Measurements from ENCODE around the gene SIRPA.

SIRPA gene

DNA sequence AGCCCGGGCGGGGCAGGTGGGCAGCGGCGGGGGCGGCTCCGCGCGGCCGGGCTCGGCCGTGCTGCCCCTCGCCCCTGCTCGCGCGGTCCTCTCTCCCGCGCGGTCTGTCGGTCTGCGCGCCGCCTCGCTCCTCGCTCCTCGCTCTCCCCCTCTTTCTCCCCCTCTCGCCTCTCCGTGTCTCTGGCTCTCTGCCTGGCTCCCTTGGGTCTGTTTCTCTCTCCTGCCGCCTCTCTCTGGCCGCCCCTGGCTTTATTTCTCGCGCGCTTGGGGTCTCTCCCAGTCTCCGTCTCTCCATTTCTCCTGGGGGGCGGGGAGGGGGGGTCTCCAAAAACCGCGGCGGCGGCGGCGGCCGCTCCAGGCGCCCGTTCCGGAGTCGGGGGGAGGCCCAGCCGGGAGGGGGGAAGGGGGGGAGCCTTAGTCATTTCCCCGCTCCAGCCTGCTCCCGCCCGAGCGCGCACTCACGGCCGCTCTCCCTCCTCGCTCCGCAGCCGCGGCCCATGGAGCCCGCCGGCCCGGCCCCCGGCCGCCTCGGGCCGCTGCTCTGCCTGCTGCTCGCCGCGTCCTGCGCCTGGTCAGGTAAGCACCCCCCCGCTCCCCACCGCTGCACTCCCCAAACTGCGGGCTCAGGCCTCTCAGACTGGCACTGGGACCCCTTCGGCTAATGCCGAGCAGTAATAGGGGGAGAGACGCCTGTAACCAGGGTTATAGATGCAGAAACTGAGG is at the start of gene SIRPA:
Gene SIRPA, plus strand, starts transcription at position 457 of the 723 bp plus-strand sequence. Its CDS starts 41 bp downstream, at position 498.
- DNase-seq: peak; percentile 16

DNA sequence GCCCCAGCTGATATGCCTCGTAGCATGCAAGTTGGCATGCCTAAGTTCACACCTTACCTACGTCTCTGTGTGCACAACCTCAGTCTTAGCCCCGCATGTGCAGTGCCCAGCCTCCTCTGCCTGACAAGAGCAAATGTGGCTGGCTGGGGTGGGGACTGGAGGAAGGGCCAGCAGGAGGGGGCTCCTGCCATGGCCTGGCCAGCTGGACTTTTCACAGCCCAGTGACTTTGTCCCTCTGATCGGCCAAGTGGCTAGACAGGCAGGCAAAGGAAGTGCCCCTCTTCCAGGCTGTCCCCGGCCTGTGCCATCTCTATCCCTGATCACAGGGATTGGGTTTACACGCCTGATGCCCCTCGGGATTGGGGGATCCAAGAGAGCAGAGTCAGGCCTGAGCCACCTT is 49.5 kb upstream of the SIRPA start:
- no peak for DNase-seq

DNA sequence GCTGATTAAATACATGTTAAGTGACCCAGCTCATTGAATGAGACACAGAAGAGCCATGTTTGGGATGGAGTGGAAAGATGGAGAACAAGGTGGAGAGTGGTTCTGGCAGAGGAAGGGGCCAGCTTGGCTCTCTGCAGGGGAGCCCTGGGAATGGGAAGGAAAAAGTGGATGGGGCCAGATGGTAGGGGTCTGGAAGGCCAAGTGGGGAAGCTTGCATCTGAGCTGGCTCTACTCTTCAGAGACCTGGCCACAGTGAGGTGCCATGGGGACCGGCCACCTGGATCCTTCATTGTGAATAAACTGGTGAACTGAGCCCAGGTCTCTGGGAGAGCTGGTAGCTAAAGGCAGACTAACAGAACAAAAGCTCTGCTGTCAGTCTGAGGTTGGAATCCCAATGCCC is 48.9 kb upstream of the SIRPA start:
- no peak for DNase-seq

DNA sequence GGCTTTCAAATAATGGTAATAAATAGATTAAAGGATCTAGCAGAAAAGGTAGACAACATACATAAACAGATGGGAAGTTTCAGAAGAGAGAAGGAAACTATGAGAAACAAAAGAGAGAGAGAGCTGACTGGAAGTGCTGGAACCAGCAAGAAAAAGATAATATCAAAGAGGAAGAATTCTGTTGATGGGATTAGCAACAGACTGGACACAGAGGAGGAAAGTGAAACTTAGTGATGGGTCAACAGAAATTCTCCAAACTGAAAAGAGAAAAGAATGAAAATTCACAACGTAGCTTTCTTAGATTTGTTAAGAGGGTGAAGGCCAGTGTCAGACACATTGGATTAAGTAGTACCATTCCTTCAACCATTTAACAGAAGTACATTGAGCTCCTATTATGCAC is 48.3 kb upstream of the SIRPA start:
- no peak for DNase-seq

DNA sequence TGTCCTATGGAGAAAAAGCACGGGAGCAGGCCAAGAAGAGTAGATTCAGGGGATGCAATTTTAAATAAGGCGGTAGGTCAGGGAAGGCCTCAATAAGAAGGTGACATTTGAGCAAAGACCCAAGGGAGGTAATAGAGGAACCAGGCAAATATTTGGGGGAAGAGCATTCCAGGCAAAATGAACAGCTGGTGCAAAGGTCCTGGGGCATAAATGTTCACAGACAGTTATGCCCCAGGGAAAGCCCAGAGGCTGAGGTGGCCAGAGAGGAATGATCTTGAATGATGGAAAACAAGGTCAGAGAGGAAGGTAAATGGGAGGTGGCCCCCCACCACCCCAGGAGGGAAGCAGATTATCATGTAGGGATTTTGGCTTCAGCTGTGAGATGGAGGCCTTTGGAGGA is 47.4 kb upstream of the SIRPA start:
- DNase-seq: no peak

DNA sequence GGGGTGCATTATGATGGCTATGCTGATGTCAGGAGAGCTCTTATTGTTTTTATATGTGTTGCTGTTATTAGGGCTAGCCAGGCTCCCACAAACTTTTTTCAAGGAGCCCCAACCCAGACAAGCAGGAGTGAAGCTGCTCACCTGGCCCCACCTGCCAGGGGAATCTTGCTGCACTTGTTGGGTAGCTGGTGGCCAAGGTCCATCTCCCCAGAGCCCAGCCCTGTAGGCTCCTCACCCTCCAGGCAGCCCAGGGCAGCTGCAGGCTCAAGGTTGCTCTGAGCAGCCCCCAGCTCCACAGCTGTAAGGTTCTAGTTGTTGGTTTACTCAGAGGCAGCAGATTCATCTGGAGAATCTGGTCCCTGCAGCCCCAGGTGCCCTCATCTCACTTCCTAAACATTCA is 46.8 kb upstream of the SIRPA start:
- DNase-seq: no peak

DNA sequence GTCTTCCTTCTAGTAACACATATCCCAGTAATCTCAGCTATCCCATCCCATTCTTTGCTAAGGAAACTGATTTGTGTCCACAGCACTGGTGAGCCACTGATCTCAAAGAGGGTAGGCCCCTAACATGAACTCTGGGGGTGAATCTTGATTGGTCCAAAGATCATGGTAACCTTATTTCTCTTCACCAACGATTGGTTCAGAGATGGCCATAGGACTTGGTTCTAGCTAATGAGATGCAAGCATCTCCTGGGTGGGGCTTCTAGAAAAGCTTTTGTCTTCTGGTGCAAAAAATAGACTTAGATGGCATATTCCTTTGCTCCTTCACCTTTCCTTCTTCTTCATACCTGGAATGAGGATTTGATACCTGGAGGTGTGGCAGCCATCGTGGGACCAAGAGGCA is 43.8 kb upstream of the SIRPA start:
- DNase-seq: no peak

DNA sequence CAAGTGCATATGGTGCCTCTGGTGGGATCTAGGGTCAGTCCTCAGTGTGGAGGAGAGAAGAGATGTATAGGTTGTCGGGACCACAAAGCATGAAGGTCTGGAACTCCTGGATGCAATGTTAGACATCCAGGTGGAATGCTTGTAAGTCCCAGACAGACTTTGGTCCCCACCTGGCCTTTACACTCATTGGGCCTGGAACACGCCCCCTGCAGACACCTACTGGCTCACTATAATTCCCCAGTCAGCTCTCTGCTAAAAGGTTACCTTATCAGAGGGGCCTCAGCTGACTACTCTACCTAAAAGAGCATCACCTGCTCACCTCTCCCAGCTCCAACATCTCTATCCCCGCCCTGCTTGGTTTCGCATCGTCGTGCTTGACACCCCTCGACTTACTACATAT is 41.7 kb upstream of the SIRPA start:
- no peak for DNase-seq

DNA sequence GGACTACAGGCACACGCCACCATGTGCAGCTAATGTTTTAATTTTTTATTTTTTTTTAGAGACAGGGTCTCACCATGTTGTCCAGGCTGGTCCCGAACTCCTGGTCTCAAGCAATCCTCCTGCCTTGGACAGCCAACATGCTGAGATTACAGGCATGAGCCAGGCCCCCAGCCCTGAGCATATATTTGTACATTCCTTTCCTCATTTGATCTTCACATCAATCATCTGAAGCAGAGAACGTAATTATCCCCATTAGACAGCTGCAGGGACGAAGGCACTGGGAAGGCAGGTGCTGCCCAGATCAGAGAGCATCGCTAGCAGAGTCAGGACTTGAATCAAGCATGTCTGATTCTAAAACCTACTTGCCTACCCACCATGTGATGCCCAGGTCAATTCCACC is 41.0 kb upstream of the SIRPA start:
- DNase-seq: no peak

DNA sequence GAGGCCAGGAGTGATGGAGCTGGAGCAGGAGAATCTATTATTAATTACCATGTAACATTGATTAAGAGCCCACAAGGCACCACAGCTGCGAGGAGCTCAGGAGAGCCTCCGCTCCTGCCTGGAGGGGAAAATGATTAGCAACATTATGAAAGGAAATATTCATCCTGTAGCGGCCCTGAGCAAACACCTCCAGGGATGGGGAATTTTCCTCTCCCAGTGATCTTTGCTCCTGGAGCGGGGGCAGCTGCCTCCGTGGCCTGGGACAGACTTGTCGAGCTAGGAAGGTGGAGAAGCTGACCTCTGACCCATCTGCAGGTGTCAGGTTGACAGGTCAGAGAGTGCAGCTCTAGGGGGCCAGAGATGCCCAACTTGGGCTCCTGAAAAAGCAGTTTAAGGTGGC is 40.1 kb upstream of the SIRPA start:
- DNase-seq: no peak

DNA sequence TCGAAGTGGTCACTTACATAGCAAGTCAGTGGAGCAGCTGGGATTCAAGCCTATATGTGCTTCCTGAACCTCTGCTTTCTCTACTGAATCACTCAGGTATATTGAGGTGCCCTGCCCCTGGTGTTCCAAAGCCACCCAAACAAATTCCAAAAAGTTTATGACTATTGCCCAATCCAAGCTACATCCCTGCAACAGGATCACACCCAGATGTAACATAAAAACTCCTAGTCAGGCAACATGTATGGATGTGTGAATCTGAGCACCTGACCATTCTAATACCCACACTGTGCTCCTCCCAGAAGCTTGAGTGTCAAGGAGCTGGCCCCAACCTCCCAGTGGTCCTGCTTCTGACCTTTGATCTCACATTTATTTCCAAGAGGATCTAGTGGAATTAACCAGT is 39.5 kb upstream of the SIRPA start:
- no peak for DNase-seq

DNA sequence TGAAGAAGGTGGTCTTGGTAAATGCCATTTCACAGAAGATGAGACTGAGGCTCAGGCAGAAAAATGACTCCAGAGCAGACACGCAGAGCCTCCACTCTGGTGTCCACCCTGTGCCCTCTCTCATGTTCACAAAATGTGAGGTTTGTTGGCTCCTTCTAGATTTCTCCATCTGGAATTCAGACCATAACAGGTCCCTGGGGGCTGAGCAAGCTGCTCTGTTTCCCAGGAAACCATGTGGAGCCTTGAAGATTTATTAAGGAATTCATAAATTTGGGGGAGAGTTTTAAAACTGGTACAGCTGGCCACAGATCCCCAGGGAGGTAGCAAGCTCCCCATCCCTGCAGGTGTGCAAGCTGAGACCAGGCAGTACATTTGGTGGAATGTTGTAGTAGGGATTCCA is 38.8 kb upstream of the SIRPA start:
- DNase-seq: no peak

DNA sequence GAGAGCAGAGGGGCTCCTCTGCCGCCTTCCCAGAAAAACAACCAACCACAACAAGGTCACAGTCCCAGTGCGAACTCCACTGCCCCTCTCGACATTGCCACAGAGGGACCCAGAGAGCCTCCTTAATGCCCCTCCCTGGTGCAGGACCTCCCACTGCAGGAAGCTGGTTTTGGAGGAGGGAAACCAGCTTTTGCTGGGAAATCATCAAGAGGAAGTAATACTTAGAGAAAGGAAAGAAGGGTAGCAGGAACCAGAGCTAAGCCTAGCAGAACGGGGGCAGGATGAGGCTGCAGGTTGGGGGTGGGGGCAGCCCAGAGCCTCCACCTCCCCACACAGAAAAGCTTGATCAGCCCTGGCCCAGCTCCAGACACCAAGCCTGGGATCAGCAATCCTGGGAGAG is 37.7 kb upstream of the SIRPA start:
- DNase-seq: no peak

DNA sequence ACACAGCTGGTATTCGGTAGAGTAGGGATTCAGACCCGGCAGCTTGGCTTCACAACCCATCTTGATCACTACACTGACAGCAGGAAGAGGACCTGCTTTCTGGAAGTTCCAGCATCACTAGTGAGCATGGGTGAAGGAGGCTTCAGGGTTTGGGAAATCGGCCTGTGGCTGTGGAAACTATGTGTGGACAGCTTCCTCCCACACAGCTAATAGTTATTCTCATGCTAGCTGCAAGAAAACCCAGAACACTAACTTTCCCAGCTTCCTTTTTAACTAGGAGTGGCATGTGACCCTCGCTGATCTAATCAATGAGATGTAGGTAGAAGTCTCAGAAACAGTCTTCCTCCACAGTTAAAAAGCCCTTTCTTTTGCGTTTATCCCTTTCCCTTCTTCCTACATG is 36.3 kb upstream of the SIRPA start:
- DNase-seq: no peak

DNA sequence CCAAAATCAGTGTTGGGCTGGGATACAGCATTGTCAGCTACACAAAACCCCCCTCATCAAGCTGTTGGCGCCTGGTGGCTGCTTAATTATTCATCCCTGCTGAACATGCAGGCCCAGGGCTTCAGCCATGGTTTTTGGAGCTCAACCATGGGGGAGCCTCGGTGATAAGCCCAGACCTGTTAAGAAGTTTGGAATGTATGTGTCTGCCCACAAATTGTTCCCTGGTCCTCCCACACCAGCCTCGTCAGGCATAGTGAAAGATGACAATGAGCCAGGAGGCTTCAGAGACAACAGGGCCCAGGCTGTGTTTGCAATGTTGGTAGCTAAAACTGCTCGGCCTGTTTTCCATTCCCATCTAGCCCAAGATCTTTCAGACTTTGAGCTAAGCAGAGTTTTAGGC is 34.8 kb upstream of the SIRPA start:
- no peak for DNase-seq

DNA sequence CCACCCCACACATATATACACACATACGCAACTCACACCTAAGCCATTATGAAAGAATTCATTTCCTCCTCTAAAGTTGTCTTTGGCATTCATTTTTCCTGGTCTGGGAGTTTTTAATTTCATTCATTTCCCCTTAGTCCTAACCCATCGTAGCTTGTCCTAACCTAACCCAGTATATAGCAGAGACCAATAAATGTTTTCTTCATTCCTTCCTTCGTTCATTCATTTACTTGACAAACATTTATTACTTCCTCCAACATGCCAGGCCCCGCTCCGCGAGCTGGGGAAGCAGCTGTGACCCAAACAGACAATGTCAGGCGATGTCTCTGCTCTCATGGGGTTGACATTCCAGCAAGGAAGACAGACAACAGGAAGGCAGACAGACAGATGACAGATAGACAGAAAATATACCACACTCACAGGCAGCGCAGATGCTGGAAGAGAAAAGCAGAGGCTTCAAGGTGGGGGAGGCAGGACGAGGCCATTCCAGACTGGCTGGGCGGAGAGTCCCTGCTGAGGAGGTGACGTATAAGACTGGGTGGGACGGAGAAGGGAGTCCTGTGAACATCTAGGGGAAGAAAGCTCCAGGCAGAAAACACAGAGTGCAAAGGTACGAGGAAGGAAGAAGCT is 33.7 kb upstream of the SIRPA start:
- DNase-seq: no peak

DNA sequence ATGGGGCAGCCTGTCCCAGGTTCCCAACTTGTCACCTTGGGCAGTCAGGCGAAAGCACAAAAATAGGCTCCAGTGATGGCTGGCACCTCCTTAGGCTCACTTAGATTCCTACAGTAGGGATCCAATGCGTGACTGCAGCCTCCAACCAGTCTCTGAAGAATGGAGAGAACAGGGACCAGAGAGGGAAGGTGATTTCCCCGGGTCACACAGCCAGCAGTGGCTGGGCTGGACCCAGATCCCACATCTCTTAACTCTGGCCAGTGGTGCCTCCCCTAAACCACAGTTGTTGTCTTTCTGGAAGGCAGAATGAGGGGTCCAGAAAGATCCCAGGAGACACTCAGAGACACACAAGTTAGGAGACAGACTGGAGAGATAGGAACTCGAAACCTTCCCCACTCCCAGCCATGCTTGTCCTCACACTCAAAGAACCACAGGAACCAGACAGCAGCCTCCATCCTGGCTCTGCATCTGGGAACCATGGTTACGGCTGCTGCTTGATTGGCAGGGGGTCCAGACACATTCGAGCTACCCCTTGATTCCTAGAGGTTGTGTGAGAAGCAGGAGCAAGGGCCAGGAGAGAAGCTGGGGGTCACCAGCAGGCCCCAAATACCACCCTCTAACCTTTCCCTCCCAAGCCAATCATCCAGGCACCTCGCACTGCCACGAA is 33.1 kb upstream of the SIRPA start:
- DNase-seq: no peak

DNA sequence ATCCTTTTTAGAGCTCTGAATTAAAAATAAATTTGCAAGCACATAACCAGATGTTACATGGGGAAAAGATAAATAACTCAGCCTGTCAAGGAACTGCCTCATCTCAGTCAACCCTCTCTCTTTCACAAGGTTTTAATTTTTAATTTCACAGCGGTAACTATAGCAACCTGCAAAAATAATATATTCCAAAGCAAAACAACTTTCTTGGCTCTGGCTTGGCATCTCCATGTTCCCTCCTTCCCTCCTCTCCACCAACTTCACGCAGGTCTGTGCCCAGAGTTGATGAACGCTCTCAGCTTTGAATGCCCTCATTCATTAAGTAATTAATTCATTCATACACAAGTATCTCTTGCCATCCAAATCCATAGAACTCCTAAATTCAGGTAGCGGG is 32.5 kb upstream of the SIRPA start:
- DNase-seq: no peak

DNA sequence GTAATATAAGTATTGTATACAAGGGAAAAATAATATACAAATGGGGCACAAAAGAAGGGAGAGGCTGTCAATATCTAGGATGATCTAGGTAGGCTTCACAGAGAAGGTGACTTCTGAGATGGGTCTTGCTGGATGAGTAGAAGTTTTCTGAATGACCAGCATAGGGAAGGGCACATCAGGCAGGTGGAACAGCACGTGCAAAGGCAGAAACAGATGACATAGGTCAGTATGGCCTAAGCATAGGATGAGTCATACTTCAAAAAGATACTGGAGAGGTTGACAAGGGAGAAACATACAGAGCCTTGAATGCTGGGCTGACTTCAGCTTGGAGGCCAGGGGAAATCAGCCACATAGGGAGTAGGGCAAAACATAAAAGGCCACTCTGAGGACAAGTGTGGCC is 31.9 kb upstream of the SIRPA start:
- no peak for DNase-seq

DNA sequence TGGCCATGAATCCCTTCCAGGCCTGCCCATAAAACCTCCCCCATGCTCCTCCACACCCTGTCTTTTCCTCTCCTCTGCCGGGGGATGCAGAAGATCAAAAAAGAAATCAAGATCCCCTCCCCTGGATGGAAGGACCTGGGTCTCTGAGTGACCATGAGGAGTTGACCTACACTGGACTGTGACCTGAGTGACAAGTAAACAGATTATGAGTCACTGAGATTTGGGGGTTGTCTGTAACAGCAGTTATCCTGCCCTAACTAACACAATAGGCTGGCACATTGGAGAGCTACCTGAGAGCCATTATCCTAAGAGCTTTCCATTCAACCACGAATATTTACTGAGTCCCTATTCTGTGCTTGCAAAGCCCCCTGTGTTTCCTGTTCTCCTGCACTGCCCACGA is 28.4 kb upstream of the SIRPA start:
- DNase-seq: no peak

DNA sequence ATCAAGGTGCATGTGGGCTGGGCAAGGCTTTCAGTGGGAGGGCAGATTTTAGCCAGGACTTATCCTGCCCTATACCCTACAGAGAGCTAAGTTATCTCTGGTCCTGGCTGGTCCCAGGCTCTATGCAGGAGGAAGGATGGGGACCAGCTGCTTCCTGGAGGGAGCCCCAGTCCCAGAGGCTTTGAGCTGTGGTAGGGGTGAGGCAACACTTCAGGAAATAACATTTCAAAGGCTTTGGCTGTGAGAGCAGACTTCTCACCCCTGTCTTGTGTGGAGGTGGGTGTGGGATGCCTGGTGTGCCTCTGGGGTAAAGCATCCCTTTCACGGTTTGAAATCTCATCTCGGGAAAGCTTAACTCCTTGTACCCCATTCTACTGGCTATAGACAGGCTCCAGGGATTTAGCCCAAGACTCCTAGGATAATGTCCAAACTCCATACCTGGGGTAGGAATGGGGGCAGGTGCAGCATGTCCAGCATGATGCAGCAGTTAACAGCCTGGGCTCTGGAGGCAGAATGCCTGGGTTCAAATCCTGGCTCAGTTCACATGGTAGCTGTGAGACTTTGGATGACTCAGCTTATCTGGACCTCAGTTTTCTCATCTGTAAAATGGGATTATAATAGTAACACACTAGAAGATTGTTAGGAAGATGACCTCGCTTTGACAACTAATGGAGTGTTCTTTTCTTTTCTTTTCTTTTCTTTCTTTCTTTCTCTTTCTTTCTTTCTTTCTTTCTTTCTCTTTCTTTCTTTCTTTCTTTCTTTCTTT is 27.5 kb upstream of the SIRPA start:
- DNase-seq: no peak

DNA sequence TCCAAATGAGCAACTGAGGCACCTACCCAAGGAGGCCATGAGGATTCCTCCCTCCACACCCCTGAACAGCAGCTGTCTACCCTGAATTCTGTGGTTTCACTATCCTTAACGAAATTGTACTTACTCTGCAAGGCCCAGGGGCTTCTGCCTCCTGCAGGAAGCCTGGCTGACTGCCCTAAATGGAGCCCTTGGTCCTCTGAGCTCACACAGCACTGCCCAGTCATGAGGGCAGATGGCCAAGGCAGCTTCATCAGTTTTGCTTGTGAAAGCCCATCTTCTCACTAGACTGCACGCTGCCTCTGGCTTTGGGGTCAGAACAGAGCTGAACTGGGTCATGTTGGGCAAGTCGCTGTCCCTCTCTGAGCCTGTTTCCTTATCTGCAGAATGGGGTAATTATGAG is 26.4 kb upstream of the SIRPA start:
- no peak for DNase-seq

DNA sequence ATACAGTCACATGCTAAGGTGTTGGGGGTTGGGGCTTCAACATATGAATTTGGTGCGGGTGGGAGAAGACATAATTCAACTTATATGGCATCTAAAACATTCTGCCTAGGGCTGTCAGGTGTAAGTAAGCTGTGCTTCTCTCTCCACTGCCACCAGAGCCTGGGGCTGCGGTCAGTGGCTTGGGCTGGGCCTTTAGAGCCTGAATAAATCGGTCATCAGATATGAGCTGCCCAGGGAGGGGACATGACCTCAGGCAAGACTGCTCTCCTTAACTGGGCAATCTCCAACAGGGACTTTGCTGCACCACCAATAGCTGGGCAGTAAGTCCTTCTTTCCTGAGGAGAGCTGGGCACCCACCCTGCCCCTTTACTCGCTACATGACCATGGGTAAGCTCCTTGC is 24.9 kb upstream of the SIRPA start:
- DNase-seq: no peak

Data from COR-L47 (cell line).